Measurements from ENCODE around the gene CELF4.

DNA sequence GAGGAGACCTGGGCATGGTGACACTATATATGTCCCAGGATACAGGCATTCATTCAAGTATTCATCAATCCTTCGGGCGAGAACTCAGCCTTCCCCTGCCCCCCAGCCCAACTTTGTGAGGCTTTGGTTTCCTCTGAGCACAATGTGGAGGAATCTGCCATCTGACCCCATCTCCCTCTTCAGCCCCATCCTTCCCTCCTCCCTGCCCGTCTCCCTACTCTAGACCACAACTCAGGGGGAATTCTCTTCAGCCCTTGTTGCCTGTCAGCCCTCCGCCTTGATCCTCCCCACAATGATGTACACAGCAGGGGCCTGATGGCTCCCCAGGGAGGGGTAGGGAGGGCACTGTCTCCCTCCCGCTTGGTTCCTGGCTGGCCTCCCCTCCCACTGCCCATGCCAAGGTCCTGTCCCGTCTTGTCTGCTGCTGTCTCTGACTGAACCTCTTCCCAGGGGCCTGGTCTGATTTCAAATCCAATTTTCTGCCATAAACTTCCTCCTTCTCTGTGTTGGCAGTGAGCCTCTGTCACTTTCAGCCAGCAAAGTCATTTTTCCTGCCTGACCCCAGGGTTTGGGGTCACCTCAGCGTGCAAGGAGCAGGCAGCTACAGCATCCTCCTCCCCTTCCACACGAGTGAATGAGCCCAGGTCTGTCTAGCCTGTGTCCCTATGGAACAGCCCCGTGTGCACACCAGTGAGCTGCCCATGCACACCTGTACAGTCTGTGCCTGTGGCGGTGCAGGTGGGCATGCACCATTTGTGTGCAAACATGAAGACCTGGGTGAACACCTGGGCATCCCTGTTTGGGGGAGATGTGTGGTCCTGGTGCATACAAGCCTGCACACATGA is 197.3 kb downstream of the CELF4 start:
- no peak for TF ChIP-seq EZH2 (IDR thresholded peaks at IDR 0.05; ENCODE audit: insufficient read depth, poor library complexity, severe bottlenecking)
- no peak for TF ChIP-seq EZH2phosphoT487 (IDR thresholded peaks at IDR 0.05; ENCODE audit: insufficient read depth, low read depth)

Data from GM23248 (cell line).